Keratinocyte (primary cell): Measurements from ENCODE around the gene PPP5C.

Source experiments
- EZH2 ChIP-seq: IDR thresholded peaks from one replicate; pipeline ENCODE4 v1.6.1; 2012; ENCODE audit warnings: inconsistent platforms, mild to moderate bottlenecking, low read length, moderate library complexity
- TF ChIP-seq, protein P1 (sequence below), 3 experiments: IDR thresholded peaks in 1 of 3; conservative IDR thresholded peaks in 1 of 3; optimal IDR thresholded peaks in 1 of 3; 2 replicates in 2 of 3; 3 replicates in 1 of 3; pipeline versions ENCODE3 to v1.5.1; 2011; ENCODE audit warnings: low read length in 3 of 3, mild to moderate bottlenecking in 3 of 3, moderate library complexity in 2 of 3, control low read depth in 1 of 3, inconsistent platforms in 1 of 3; ENCODE audit not compliant: insufficient read depth in 2 of 3; ENCODE audit errors: extremely low read depth in 1 of 3

DNA sequence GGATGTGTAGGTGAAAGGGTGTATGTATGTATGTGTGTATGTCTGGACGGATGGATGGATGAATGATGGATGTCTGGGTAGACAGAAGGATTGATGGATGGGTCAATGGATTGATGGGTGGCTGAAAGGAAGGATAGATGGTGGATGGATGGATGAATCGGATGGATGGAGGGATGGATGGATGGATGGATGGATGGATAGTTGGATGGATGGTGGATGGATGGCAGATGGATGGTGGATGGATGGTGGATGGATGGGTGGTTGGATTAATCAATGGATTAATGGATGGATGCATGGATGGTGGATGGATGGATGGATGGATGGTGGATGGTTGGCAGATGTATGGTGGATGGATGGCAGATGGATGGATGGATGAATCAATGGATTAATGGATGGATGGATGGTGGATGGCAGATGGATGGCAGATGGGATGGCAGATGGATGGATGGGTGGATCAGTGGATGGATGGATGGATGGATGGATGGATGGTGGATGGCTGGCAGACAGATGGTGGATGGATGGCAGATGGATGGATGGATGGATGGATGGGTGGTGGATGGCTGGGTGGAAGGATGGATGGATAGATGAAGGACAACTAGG is 16.5 kb upstream of the PPP5C start:
- TF ChIP-seq, protein P1, sequence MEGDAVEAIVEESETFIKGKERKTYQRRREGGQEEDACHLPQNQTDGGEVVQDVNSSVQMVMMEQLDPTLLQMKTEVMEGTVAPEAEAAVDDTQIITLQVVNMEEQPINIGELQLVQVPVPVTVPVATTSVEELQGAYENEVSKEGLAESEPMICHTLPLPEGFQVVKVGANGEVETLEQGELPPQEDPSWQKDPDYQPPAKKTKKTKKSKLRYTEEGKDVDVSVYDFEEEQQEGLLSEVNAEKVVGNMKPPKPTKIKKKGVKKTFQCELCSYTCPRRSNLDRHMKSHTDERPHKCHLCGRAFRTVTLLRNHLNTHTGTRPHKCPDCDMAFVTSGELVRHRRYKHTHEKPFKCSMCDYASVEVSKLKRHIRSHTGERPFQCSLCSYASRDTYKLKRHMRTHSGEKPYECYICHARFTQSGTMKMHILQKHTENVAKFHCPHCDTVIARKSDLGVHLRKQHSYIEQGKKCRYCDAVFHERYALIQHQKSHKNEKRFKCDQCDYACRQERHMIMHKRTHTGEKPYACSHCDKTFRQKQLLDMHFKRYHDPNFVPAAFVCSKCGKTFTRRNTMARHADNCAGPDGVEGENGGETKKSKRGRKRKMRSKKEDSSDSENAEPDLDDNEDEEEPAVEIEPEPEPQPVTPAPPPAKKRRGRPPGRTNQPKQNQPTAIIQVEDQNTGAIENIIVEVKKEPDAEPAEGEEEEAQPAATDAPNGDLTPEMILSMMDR (optimal IDR thresholded peaks at IDR 0.05 in 1 of 3, IDR thresholded peaks at IDR 0.05 in 1 of 3, conservative IDR thresholded peaks at IDR 0.05 in 1 of 3; ENCODE audit: extremely low read depth in 1 of 3, insufficient read depth in 2 of 3, low read length in 3 of 3): no peak
- TF ChIP-seq EZH2: no peak
